ENCODE results near the gene ADGRL3. TPM values are rescaled to one million over a fixed set of nuclear protein-coding genes. Genes with fewer than 3 reads are reported as not detected.

The ADGRL3 gene
- total RNA-seq, 2 experiments from 2014 or later, result not detected

GRCh38 chr4:61556277-61556676 is 356.2 kb downstream of the ADGRL3 start:
- ChIA-PET CTCF (ENCODE audit: unreplicated experiment) (no interaction called here), POLR2A (interaction anchor here (0.6 kb wide), 1 partner anchor 54 kb away, joined by 3 read pairs; no protein-coding TSS in a partner anchor)
- Histone ChIP-seq H3K27ac (ENCODE audit: low read depth, low read length, poor library complexity, severe bottlenecking) (no peak overlapping the region), H3K36me3 (ENCODE audit: insufficient read depth, low read length) (no peaks in the 10 kb centered on the region), H3K9me3 (ENCODE audit: low read length) (no peaks in the 10 kb centered on the region), H4K20me1 (ENCODE audit: insufficient read depth, low read length) (no peaks in the 10 kb centered on the region), H3K4me3 (ENCODE audit: low read depth, low read length, poor library complexity, severe bottlenecking) (no peak overlapping the region), H3K79me2 (ENCODE audit: insufficient read depth, low read depth, low read length) (no peaks in the 10 kb centered on the region), H3K9me2 (ENCODE audit: insufficient read depth, low read length) (no peaks in the 10 kb centered on the region), H2AFZ (ENCODE audit: low read length) (no peak overlapping the region), H3K4me1 (ENCODE audit: insufficient read depth, low read length, poor library complexity, severe bottlenecking) (no peaks in the 10 kb centered on the region), H3K4me2 (ENCODE audit: low read length) (no peak overlapping the region)
- BruUV-seq (replicated peaks), result no TSS peak
- intact Hi-C loops (cut with micrococcal nuclease; ENCODE audit: unreplicated experiment), result no loop called here
- TF ChIP-seq CTCF (conservative IDR thresholded peaks at IDR 0.05; ENCODE audit: low read length) (no peak), EZH2phosphoT487 (IDR thresholded peaks at IDR 0.05; ENCODE audit: borderline replicate concordance, low read depth, low read length) (no peak)
- DNase-seq (ENCODE audit: low spot score), result no peak

- intact Hi-C loops (cut with micrococcal nuclease; ENCODE audit: unreplicated experiment), result no loop called here
- Histone ChIP-seq H3K4me1 (ENCODE audit: insufficient read depth, low read length, poor library complexity, severe bottlenecking) (no peaks in the 10 kb centered on the region), H3K9me2 (ENCODE audit: insufficient read depth, low read length) (no peaks in the 10 kb centered on the region), H2AFZ (ENCODE audit: low read length) (no peak overlapping the region), H3K9me3 (ENCODE audit: low read length) (no peaks in the 10 kb centered on the region), H3K4me2 (ENCODE audit: low read length) (no peak overlapping the region), H3K79me2 (ENCODE audit: insufficient read depth, low read depth, low read length) (no peaks in the 10 kb centered on the region), H3K4me3 (ENCODE audit: low read depth, low read length, poor library complexity, severe bottlenecking) (no peak overlapping the region), H3K36me3 (ENCODE audit: insufficient read depth, low read length) (no peaks in the 10 kb centered on the region), H4K20me1 (ENCODE audit: insufficient read depth, low read length) (no peaks in the 10 kb centered on the region), H3K27ac (ENCODE audit: low read depth, low read length, poor library complexity, severe bottlenecking) (no peak overlapping the region)
- no peak for TF ChIP-seq EZH2phosphoT487 (IDR thresholded peaks at IDR 0.05; ENCODE audit: borderline replicate concordance, low read depth, low read length)
- TF ChIP-seq CTCF (conservative IDR thresholded peaks at IDR 0.05; ENCODE audit: low read length), result no peak
- BruUV-seq (replicated peaks), result no TSS peak
- POLR2A ChIA-PET, result no interaction called here
- CTCF ChIA-PET (ENCODE audit: unreplicated experiment), result no interaction called here
- DNase-seq (ENCODE audit: low spot score), result no peak
Measured at GRCh38 chr4:61559396-61559795, 359.3 kb downstream of the ADGRL3 start.

- ChIA-PET CTCF (ENCODE audit: unreplicated experiment) (no interaction called here), POLR2A (no interaction called here)
- no TSS peak for BruUV-seq (replicated peaks)
- no peak overlapping the region for H3K4me3 ChIP-seq (ENCODE audit: low read depth, low read length, poor library complexity, severe bottlenecking)
- H3K4me2 ChIP-seq (ENCODE audit: low read length), result no peak overlapping the region
- H3K36me3 ChIP-seq (ENCODE audit: insufficient read depth, low read length), result no peaks in the 10 kb centered on the region
- no peak overlapping the region for H2AFZ ChIP-seq (ENCODE audit: low read length)
- H3K27ac ChIP-seq (ENCODE audit: low read depth, low read length, poor library complexity, severe bottlenecking), result no peak overlapping the region
- intact Hi-C loops (cut with micrococcal nuclease; ENCODE audit: unreplicated experiment), result no loop called here
- H3K9me2 ChIP-seq (ENCODE audit: insufficient read depth, low read length), result no peaks in the 10 kb centered on the region
- H3K4me1 ChIP-seq (ENCODE audit: insufficient read depth, low read length, poor library complexity, severe bottlenecking), result no peaks in the 10 kb centered on the region
- H4K20me1 ChIP-seq (ENCODE audit: insufficient read depth, low read length), result no peaks in the 10 kb centered on the region
- H3K9me3 ChIP-seq (ENCODE audit: low read length), result no peaks in the 10 kb centered on the region
- no peaks in the 10 kb centered on the region for H3K79me2 ChIP-seq (ENCODE audit: insufficient read depth, low read depth, low read length)
- TF ChIP-seq CTCF (conservative IDR thresholded peaks at IDR 0.05; ENCODE audit: low read length), result no peak
- TF ChIP-seq EZH2phosphoT487 (IDR thresholded peaks at IDR 0.05; ENCODE audit: borderline replicate concordance, low read depth, low read length), result no peak
- DNase-seq (ENCODE audit: low spot score), result no peak
Measured at GRCh38 chr4:61561028-61561427, 360.9 kb downstream of the ADGRL3 start.

Data from OCI-LY7 (cell line).